Heart left ventricle (tissue), 16 donors: ENCODE measurements around the gene HMCN2. TPM values are rescaled to one million over a fixed set of nuclear protein-coding genes. Genes with fewer than 3 reads are reported as not detected.
"Not testable (repeated sequence)": the region's sequence is repeated elsewhere in the genome, so short reads cannot be mapped to it uniquely, and the experiment has no call there.

Source experiments
- ATAC-seq, 4 donors: fragments of 200-7000 bp; cut with Tn5 transposase; one replicate each; pipeline ENCODE4 v1.9.1; 2020 to 2022; ENCODE audit warnings: moderate library complexity in 4 of 4, mild to moderate bottlenecking in 3 of 4, moderate number of reproducible peaks in 1 of 4
- DNase-seq, 5 donors: peaks; one replicate each; pipeline ENCODE4 v3.0.0-alpha.2; 2020
- H3K27ac ChIP-seq, 12 donors: fragments of 200-600 bp; sonication (generic) in 4 of 12; one replicate each; pipeline versions ENCODE4 v1.5.0 to v1.8.0; 2016 to 2022; ENCODE audit warnings: mild to moderate bottlenecking in 2 of 12
- H3K27me3 ChIP-seq, 9 donors: fragments of 200-600 bp; sonication (generic) in 2 of 9; one replicate each; pipeline versions ENCODE4 v1.5.1 to v1.8.0; 2016 to 2022; ENCODE audit warnings: mild to moderate bottlenecking in 3 of 9
- H3K36me3 ChIP-seq, 9 donors: fragments of 200-600 bp; sonication (generic) in 2 of 9; one replicate each; pipeline versions ENCODE4 v1.5.0 to v1.8.0; 2018 to 2022; ENCODE audit warnings: mild to moderate bottlenecking in 2 of 9
- H3K4me1 ChIP-seq, 12 donors: fragments of 200-600 bp; sonication (generic) in 4 of 12; one replicate each; pipeline versions ENCODE4 v1.5.0 to v1.8.0; 2016 to 2022; ENCODE audit warnings: mild to moderate bottlenecking in 3 of 12
- H3K4me3 ChIP-seq, 12 donors: fragments of 200-600 bp; sonication (generic) in 4 of 12; one replicate each; pipeline versions ENCODE4 v1.5.0 to v1.8.0; 2017 to 2022; ENCODE audit warnings: mild to moderate bottlenecking in 9 of 12, moderate library complexity in 4 of 12
- H3K9me3 ChIP-seq, 12 donors: fragments of 200-600 bp; sonication (generic) in 4 of 12; one replicate each; pipeline versions ENCODE4 v1.5.0 to v1.8.0; 2016 to 2022; ENCODE audit warnings: mild to moderate bottlenecking in 1 of 12
- CTCF ChIP-seq, 12 donors: fragments of 200-600 bp; sonication (generic) in 4 of 12; IDR thresholded peaks; one replicate each; pipeline versions ENCODE4 v1.5.0 to v1.8.0; 2018 to 2022; ENCODE audit warnings: antibody characterized with exemption in 12 of 12, mild to moderate bottlenecking in 5 of 12
- POLR2A ChIP-seq, 2 donors: fragments of 450-650 bp; IDR thresholded peaks; one replicate each; pipeline ENCODE4 v1.6.1; 2017; ENCODE audit warnings: antibody characterized with exemption in 2 of 2, mild to moderate bottlenecking in 2 of 2, moderate library complexity in 2 of 2
- WGBS, 4 donors: extraction: QIAGEN DNeasy Blood & Tissue Kit in 2 of 4; methylation state at CpG; one replicate each; pipeline versions ENCODE4 v1.1.5 to v1.1.7; 2013 to 2018; 5-methylcytosine and 5-hydroxymethylcytosine counted together
- intact Hi-C, 10 donors: fragments of 100-400 bp; cut with DNase I; formaldehyde crosslinking; loops; one replicate each; pipeline versions ENCODE4 v1.11.1 to v1.14.2; 2022
- polyA plus RNA-seq, 2 donors: library from polyadenylated mRNA; stranded (reverse); fragments of 200-250 nt; gene quantifications; one replicate each; pipeline ENCODE4 v1.2.3, GENCODE V29; 2013
- total RNA-seq, 9 donors: library from RNA; depleted of rRNA in 2 of 9; stranded (reverse); fragments of >200 nt in 2 of 9; fragmentation: NEBNext Ultra II Directional in 3 of 9; extraction: Animal tissue kit (Norgen Biotek cat#: 25700) in 3 of 9; gene quantifications; one replicate each; pipeline versions ENCODE4 v1.1.0 to v1.2.4, GENCODE V29; 2016 to 2023
- donor health status: ischemic (EF 13 %, LVEDD 7.1; RV severe dilation, severe dysfunction).
- donor health status: healthy with polysubstance abuse.
- donor health status: DM: no; HTN: yes; CAD: no.
- donor health status: DM: no; HTN: no; CAD: no.
- donor health status: ischemic (EF 25% LVEDD 6.9; RV normal size, moderate dysfunction).
- donor health status: ischemic (EF 25% LVEDD 5.7; RV mildly dilated, moderate dysfunction).
- donor health status: healthy.
- donor health status: DM: yes; HTN: yes; CAD: no.
- donor health status: ischemic (EF 35%, LVEDD 5.7; RV mildly dilated, moderate dysfunction).
- donor health status: nonischemic (EF 11% LVEDD 7.7; RV severe dilation, severe dysfunction).
- donor health status: DM: yes; HTN: yes; CAD: no.
- donor health status: PGD.
- donor health status: ischemic (EF 29% LVEDD 5.4; RV normal size, mild dysfunction).
- donor health status: nonischemic (EF 23%, LVEDD 6.1; RV moderate dilation, normal function).

Gene HMCN2
- total and polyA plus RNA-seq, 11 donors = 2.3 to 10.4 (median 4.3) TPM

- intact Hi-C loops = loop anchor here in 1 of 10 donors (5.0 kb wide), 1 partner anchor 86 kb away; no protein-coding TSS in a partner anchor
- ATAC-seq (no peak), DNase-seq (no peak)
- Histone ChIP-seq H3K27me3 (peaks cover 0 to 5% (median 0%) of the 10 kb centered on the region in 9 donors), H3K4me1 (peaks cover 0 to 9% (median 2%) of the 10 kb centered on the region in 12 donors), H3K27ac (no peak overlapping the region), H3K9me3 (peaks cover 0 to 7% (median 0%) of the 10 kb centered on the region in 12 donors), H3K4me3 (no peak overlapping the region), H3K36me3 (no peaks in the 10 kb centered on the region)
- TF ChIP-seq CTCF (IDR thresholded peaks at IDR 0.05) = no peak
- TF ChIP-seq POLR2A (IDR thresholded peaks at IDR 0.05) = no peak
- 88 to 94% (median 93%) methylated on average over 3 of the region's 3 CpGs for WGBS, 4 donors
Observed at GRCh38 chr9:130246126-130246525, 19.4 kb upstream of the HMCN2 start.

GRCh38 chr9:130254747-130255630 lies 10.6 kb upstream of the HMCN2 start:
- Histone ChIP-seq H3K4me3 (no peak overlapping the region), H3K9me3 (peaks cover 0 to 9% (median 0%) of the 10 kb centered on the region in 12 donors), H3K27me3 (peaks cover 0 to 11% (median 0%) of the 10 kb centered on the region in 9 donors), H3K36me3 (no peaks in the 10 kb centered on the region), H3K4me1 (no peaks in the 10 kb centered on the region), H3K27ac (no peak overlapping the region)
- 87 to 91% (median 88%) methylated on average over 23 of the region's 23 CpGs for WGBS, 4 donors
- ATAC-seq = no peak
- no peak for DNase-seq
- TF ChIP-seq POLR2A (IDR thresholded peaks at IDR 0.05) = no peak
- no peak for TF ChIP-seq CTCF (IDR thresholded peaks at IDR 0.05)
- intact Hi-C loops = no loop called here

GRCh38 chr9:130255631-130256134 lies 9.9 kb upstream of the HMCN2 start:
- no peak for TF ChIP-seq POLR2A (IDR thresholded peaks at IDR 0.05)
- no peak for TF ChIP-seq CTCF (IDR thresholded peaks at IDR 0.05)
- H3K36me3 ChIP-seq = no peaks in the 10 kb centered on the region
- intact Hi-C loops = no loop called here
- no peak for ATAC-seq
- H3K9me3 ChIP-seq = peaks cover 0 to 6% (median 0%) of the 10 kb centered on the region in 12 donors
- H3K27me3 ChIP-seq = peaks cover 0 to 10% (median 0%) of the 10 kb centered on the region in 9 donors
- no peak overlapping the region for H3K4me3 ChIP-seq
- no peak overlapping the region for H3K27ac ChIP-seq
- H3K4me1 ChIP-seq = peaks cover 0 to 1% (median 0%) of the 10 kb centered on the region in 12 donors
- WGBS, 4 donors = 74 to 84% (median 77%) methylated on average over 5 of the region's 5 CpGs
- no peak for DNase-seq

- no peak for TF ChIP-seq POLR2A (IDR thresholded peaks at IDR 0.05)
- TF ChIP-seq CTCF (IDR thresholded peaks at IDR 0.05) = no peak
- DNase-seq (no peak), ATAC-seq (no peak)
- H3K4me3 ChIP-seq = no peak overlapping the region
- peaks cover 0 to 4% (median 0%) of the 10 kb centered on the region in 12 donors for H3K4me1 ChIP-seq
- no peak overlapping the region for H3K27ac ChIP-seq
- intact Hi-C loops = no loop called here
- H3K36me3 ChIP-seq = no peaks in the 10 kb centered on the region
- peaks cover 0 to 10% (median 0%) of the 10 kb centered on the region in 9 donors for H3K27me3 ChIP-seq
- no peaks in the 10 kb centered on the region for H3K9me3 ChIP-seq
- 78 to 84% (median 83%) methylated on average over 2 of the region's 2 CpGs for WGBS, 4 donors
Observed at GRCh38 chr9:130256644-130257043, 8.9 kb upstream of the HMCN2 start.

- H3K27me3 ChIP-seq = peaks cover 0 to 18% (median 6%) of the 10 kb centered on the region in 9 donors
- DNase-seq, ATAC-seq, intact Hi-C loops, H3K4me1 ChIP-seq, H3K27ac ChIP-seq, H3K36me3 ChIP-seq, H3K4me3 ChIP-seq, H3K9me3 ChIP-seq: not testable (repeated sequence)
- WGBS, 4 donors = 91 to 95% (median 94%) methylated on average over 7 of the region's 7 CpGs
Observed at GRCh38 chr9:130258137-130258536, 7.4 kb upstream of the HMCN2 start.
